ENCODE results near the gene DARS1. TPM values are rescaled to one million over a fixed set of nuclear protein-coding genes. Genes with fewer than 3 reads are reported as not detected.

DARS1 gene
- total RNA-seq, 3 donors from 2014 or later, result 76.4 to 117 (median 86.7) TPM

DNA sequence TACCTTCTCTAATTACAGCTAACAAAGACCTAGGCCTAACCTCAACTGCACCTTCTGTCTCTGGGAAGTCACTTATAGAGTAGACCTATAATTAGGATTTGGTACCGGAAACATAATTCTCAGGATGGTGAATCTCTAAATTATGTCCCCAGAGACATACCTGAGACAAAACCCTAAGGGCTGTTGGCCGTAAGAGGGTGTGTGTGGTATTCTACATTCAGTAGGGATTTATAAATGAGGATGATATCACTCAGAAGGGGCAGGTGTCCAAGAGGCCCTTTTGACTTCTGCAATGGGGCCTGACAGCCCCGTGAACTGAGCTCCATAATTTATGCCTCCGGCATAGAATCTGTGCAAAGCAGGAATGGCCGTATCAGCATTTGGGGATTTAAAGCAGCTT is 13.5 kb upstream of the DARS1 start:
- intact Hi-C loops (cut with DNase I; ENCODE audit: low total_unique reads), result no loop called here
- no peaks in the 10 kb centered on the region for H3K4me1 ChIP-seq
- H3K9me3 ChIP-seq, result no peaks in the 10 kb centered on the region
- TF ChIP-seq POLR2A (IDR thresholded peaks at IDR 0.05), result no peak
- TF ChIP-seq, protein P1, sequence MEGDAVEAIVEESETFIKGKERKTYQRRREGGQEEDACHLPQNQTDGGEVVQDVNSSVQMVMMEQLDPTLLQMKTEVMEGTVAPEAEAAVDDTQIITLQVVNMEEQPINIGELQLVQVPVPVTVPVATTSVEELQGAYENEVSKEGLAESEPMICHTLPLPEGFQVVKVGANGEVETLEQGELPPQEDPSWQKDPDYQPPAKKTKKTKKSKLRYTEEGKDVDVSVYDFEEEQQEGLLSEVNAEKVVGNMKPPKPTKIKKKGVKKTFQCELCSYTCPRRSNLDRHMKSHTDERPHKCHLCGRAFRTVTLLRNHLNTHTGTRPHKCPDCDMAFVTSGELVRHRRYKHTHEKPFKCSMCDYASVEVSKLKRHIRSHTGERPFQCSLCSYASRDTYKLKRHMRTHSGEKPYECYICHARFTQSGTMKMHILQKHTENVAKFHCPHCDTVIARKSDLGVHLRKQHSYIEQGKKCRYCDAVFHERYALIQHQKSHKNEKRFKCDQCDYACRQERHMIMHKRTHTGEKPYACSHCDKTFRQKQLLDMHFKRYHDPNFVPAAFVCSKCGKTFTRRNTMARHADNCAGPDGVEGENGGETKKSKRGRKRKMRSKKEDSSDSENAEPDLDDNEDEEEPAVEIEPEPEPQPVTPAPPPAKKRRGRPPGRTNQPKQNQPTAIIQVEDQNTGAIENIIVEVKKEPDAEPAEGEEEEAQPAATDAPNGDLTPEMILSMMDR (IDR thresholded peaks at IDR 0.05), result no peak
- TF ChIP-seq POLR2AphosphoS5 (IDR thresholded peaks at IDR 0.05), result no peak
- H3K27me3 ChIP-seq, result no peaks in the 10 kb centered on the region
- H3K27ac ChIP-seq, result no peak overlapping the region
- no peak for DNase-seq (ENCODE audit: low spot score in 2 of 2)
- no peak overlapping the region for H3K4me3 ChIP-seq
- H3K36me3 ChIP-seq, result no peaks in the 10 kb centered on the region

DNA sequence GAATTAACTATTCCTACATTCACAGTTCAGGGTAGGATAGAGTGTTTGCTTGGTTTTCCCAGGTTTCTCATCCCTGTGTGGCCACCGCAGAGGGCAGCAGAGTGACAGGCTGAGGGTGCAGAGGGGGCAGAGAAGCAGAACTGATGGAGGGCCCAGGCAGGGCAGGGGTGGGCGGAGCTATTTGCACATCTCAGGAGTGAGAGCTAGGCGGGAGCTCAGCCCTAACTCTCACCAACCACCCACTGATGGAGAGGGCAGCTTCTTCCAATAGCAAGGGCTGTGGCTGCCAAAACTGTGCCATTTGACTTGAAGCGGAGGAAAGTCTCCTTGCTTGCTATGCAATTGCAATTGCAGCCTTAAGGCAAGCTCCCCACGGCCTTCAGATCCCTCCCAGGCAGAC is 12.0 kb upstream of the DARS1 start:
- DNase-seq (ENCODE audit: low spot score in 2 of 2), result no peak
- Histone ChIP-seq H3K9me3 (no peaks in the 10 kb centered on the region), H3K4me1 (no peaks in the 10 kb centered on the region), H3K36me3 (no peaks in the 10 kb centered on the region), H3K4me3 (no peak overlapping the region), H3K27me3 (no peaks in the 10 kb centered on the region), H3K27ac (no peak overlapping the region)
- intact Hi-C loops (cut with DNase I; ENCODE audit: low total_unique reads), result no loop called here
- TF ChIP-seq, protein P1 (IDR thresholded peaks at IDR 0.05), result no peak
- no peak for TF ChIP-seq POLR2A (IDR thresholded peaks at IDR 0.05)
- no peak for TF ChIP-seq POLR2AphosphoS5 (IDR thresholded peaks at IDR 0.05)

DNA sequence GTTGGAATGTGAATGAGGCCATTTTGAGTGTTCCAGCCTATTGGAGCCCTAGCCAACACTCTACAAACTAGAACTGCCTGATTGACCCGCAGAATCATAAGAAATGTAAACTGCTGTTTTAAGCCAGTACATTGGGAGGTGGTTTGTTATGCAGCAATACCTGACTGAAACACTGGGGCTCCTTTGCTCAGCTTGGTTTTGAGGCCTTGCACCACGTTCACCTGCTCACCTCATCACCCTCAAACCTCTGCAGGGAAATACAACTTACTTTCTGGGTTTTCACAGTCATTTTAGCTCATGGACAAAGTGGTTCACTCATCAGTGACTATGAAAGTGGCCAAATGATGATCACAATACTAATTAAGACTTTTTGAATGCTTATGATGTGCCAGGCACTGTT is 10.9 kb upstream of the DARS1 start:
- intact Hi-C loops (cut with DNase I; ENCODE audit: low total_unique reads), result no loop called here
- Histone ChIP-seq H3K27me3 (no peaks in the 10 kb centered on the region), H3K27ac (no peak overlapping the region), H3K4me3 (no peak overlapping the region), H3K9me3 (no peaks in the 10 kb centered on the region), H3K36me3 (no peaks in the 10 kb centered on the region), H3K4me1 (no peaks in the 10 kb centered on the region)
- no peak for TF ChIP-seq POLR2A (IDR thresholded peaks at IDR 0.05)
- no peak for TF ChIP-seq POLR2AphosphoS5 (IDR thresholded peaks at IDR 0.05)
- TF ChIP-seq, protein P1 (IDR thresholded peaks at IDR 0.05), result no peak
- DNase-seq (ENCODE audit: low spot score in 2 of 2), result no peak

DNA sequence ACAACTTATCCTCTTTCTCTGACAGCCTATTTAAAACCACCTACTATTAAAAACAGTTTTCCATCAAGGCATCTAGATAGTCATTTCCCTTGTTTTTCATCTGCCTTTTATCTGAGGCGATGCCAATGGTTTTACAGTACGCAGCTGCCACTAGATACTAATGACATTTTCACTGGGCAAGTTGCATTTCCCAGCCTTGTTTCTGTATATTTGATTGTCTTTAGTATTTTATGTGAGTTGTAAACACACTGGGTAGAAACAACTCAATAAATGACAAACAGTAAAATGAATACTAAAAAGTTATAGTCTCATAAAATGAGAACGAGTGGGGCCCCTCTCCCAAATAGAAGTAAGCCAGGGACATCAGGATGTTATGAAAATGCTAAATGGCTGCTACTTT is 8.9 kb upstream of the DARS1 start:
- intact Hi-C loops (cut with DNase I; ENCODE audit: low total_unique reads), result no loop called here
- H3K27ac ChIP-seq, result peak overlapping the region in 1 of 2 donors; percentile 4
- TF ChIP-seq, protein P1 (IDR thresholded peaks at IDR 0.05), result no peak
- TF ChIP-seq POLR2AphosphoS5 (IDR thresholded peaks at IDR 0.05) (no peak), POLR2A (IDR thresholded peaks at IDR 0.05) (no peak)

DNA sequence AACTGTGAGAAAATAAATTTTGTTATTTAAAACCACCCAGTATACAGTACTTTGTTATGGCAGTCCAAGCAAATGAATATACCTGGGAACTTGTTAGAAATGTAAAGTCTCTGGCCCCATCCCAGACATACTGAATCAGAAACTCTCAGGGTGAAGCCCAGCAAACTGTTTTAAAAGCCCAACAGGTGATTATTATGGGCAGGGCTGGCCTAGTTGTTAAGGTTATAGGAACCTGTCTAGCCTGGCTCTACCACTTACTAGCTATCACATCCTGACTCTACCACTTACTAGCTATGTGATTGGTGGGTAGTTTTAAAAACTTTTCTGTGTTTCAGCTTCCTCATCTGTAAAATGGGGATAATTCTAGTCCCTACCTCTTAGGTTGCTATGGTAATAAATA is 8.0 kb upstream of the DARS1 start:
- H3K4me1 ChIP-seq, result no peaks in the 10 kb centered on the region
- H3K4me3 ChIP-seq, result no peak overlapping the region
- TF ChIP-seq POLR2A (IDR thresholded peaks at IDR 0.05) (no peak), POLR2AphosphoS5 (IDR thresholded peaks at IDR 0.05) (no peak)
- TF ChIP-seq, protein P1 (IDR thresholded peaks at IDR 0.05), result no peak
- H3K9me3 ChIP-seq, result no peaks in the 10 kb centered on the region
- H3K27ac ChIP-seq, result peak overlapping the region in 1 of 2 donors; percentile 4
- intact Hi-C loops (cut with DNase I; ENCODE audit: low total_unique reads), result no loop called here
- H3K36me3 ChIP-seq, result no peaks in the 10 kb centered on the region
- no peak for DNase-seq (ENCODE audit: low spot score in 2 of 2)
- no peaks in the 10 kb centered on the region for H3K27me3 ChIP-seq

More for the DNA sequence above, 8.9 kb upstream of the DARS1 start:
- DNase-seq (ENCODE audit: low spot score in 2 of 2), result no peak
- Histone ChIP-seq H3K4me3 (no peak overlapping the region), H3K27me3 (no peaks in the 10 kb centered on the region), H3K9me3 (no peaks in the 10 kb centered on the region), H3K36me3 (no peaks in the 10 kb centered on the region), H3K4me1 (no peaks in the 10 kb centered on the region)

Data from breast epithelium (tissue), 4 donors.